OCI-M1 (cell line): ENCODE data around the gene UIMC1.

ENCODE experiments used
- DNase-seq: peaks from one replicate; lab custom pipeline; 2025; lab: John Stamatoyannopoulos, UW

The UIMC1 gene

DNA sequence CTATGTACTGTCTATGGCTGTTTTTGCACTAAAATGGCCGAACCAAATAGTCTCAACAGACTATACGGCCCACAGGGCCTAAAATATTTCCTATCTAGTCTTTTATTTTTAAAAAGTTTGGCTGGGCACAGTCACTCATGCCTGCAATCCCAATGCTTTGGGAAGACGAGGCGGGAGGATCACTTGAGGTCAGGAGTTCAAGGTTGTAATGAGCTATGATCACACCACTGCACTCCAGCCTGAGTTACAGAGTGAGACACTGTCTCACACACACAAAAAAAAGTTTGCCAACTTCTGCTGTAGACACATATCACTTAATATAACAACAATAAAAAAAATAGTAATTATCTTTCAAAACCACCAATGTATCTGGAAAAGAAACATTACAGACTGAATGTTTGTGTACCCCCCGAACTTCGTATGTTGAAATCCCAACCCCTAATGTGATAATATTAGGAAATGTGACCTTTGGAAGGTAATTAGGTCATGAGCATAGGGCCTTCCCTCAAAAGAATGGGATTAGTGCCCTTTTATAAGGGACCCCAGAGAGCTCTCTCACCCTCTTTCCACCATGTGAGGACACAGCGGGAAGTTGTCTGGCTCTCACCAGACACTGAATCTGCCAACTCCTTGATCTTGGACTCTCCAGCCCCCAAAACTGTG, 53.9 kb downstream of the UIMC1 start:
- DNase-seq: no peak

DNA sequence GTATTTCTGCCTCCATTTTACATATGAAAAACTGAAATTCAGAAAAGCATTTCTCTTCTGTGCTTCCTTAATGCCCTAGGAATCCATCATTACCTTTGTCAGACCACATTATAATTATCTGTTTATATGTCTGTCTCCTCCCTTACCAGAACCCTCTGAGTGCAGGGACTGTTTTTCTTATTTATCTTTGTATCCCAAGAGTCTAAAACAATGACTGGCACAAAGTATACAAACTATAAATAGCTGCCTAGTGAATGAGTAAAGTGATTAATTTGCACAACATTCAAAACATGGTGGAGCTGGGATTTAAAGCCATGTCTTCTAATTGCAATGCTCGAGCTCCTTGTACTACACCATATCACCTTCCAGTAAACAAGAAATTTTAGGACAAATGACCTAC, 58.1 kb downstream of the UIMC1 start:
- no peak for DNase-seq

DNA sequence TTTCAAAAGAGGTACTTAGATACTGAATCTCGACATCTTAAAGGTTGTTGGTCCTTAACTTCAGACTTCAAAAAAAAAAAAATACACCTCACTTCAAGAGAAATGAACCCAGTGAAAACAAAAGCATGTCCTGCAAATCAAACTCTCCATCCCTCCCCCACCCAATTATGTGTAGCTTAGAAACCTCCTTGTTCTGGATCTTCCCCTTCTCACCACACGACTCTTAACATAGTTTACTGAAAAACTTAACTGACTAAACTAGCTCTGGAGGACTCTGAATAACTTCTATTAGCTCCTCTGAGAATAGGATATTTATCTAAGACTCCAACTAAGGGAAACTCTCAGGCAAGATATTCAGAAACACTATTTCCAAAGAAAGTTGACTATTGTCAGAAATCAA, 58.7 kb downstream of the UIMC1 start:
- no peak for DNase-seq

DNA sequence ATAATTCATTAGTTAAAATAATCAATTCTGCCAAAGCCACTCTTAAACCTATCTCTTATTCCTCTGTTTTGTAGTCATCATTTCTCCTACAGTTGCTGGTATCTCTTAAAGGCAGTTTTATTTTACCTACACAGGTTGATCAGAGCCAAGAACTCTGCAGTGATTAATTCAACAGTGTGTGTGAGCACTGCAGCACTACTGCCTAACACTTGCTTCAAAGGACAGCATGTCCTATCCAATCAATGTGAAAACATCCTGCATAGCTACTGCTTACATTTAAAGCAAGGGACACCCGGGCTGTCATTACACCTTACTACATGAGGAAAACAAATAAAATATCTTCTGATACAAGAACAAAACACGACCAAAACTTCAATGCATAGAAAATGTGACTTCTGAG, 62.3 kb downstream of the UIMC1 start:
- no peak for DNase-seq

DNA sequence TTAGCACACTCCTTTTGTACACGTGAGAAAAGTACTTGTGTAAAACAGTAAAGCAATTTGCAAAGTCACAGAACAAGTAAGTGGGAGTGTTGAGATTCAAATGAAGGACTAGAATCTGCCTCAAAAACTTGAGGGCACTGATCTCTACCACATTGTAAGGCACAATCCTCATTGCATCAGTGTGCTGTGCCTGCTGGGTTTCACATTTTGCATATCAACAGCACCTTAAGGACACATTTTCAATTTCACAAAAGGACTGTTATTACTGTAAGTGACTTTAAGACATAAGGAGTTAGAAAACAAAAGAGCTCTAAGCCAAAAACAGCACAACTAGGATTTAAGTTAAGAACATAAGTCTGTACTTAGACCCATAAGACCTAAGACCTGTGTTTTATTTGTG, 62.8 kb downstream of the UIMC1 start:
- peak; percentile 4 for DNase-seq

- DNase-seq: no peak
Observed at GRCh38 chr5:176941951-176942350, 64.6 kb downstream of the UIMC1 start.

DNA sequence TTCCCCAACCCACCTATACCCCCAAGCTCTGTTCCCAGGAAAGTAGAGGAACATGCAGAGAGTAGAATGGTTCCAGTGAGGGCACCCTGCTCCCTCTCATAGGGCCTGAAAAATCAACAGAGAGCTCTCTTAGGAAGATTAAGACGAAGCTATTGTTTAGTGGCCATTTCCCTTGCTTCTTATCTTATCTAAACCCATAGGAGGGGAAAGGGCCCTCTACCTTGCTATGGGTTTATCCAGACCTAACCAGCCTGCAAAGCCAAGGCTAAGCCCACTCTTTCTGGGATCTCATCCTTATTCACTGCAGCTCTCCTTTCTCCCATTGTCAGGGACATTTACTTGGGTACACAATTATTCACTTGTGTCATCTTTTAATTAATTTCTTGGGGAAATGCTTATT, 68.1 kb downstream of the UIMC1 start:
- DNase-seq: no peak

GRCh38 chr5:176935017-176935416, 71.6 kb downstream of the UIMC1 start:
- DNase-seq: no peak

DNA sequence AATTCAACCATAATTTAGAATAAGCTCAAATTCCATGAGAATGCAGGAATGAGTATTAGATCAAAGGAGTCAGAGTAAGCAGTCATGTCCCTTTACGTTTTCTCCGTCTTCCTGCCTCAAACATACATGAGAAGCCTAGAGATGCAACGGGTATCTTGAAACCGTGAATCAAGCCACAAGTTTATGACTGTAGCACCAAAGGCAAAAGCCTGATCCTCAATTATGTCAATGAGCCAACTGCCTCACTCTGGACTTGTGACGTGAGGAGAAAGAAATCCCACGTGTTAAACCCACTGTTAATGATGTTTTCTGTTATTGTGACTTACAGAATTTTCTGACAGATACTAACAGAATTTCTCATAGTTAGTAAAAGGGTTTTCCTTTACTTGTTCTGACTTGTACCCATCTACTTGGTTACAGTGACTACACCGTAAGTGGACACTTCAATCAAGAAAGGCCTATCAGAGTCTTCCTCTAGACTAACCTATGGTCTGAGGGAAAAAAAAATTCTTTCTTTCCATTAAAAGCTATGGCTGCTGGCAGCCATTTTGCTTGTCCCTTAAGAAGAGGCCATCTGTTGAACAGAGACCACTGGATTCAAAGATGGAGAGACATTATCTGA, 72.2 kb downstream of the UIMC1 start:
- no peak for DNase-seq

- peak; percentile 9 for DNase-seq
Observed at GRCh38 chr5:176929654-176930053, 76.9 kb downstream of the UIMC1 start.

DNA sequence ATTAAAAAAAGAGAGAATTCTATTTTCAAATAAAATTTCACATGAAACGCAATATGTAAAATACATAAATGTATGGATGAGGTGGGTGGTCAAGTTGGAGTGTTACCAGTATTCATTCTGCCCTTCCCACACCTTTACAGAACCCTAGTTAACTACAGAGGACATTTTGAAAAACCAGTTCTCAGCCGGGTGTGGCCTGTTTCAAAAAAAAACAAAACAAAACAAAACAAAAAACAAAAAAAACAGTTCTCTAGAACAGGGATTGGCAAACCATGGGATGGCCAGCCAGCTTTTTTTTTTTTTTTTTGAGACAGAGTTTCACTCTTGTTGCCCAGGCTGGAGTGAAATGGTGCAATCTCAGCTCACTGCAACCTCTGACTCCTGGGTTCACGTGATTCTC, 79.0 kb downstream of the UIMC1 start:
- DNase-seq: no peak

DNA sequence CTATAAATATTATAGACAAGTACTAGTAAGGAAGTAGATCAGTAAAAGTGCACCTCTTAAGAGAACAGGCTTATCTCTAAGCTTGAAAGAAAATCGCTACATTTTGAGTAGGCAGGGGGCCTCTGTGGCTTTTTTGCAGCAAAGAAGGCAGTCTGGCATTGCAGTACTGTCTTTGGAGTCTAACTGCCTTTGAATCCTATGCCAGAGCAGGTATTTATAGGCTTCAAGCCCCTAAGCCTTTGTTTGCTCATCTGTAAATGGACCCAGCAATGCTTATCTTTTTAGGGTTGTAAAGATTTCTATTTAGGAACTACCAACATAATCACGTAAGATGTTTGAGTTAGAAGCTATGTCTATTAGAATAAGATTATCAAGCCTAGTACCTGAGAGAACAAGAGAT, 83.8 kb downstream of the UIMC1 start:
- DNase-seq: no peak

DNA sequence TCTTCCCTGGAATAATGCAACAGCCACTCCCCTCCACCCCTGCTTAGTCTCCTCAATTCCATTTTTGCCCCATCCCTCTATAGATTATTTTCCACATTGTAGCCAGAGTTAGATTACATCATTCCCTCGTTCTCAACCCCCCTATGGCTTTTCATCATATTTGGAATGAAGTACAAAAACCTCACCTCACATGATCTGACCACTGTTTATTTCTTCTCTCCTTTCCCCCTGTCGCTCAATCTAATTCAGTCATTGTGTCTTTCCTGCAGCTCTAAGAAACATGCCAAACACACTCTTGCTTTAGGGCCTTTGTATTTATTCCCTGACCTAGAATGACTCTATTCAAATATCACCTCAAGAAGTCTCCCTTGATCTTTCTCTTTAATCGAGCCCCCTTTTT, 84.9 kb downstream of the UIMC1 start:
- no peak for DNase-seq

- no peak for DNase-seq
Observed at GRCh38 chr5:176918613-176919012, 88.0 kb downstream of the UIMC1 start.

DNA sequence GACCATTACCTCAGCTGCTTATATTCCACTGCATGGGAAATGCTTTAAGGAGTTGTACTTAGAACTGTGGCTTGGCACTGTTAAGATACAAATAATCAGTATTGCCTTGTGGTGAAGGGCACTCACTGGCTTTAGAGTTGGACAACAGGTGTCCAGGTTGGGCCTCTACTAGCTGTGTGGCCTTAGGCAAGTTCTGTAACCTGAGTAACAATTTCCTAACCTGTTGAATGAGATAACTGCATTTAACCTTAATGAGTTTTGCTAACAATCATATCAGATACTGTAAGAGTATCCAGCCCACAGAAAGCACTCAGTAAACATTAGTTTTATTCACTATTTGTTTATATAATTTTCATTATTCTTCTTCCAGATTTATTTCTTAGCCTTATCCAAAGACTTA, 90.2 kb downstream of the UIMC1 start:
- DNase-seq: no peak

DNA sequence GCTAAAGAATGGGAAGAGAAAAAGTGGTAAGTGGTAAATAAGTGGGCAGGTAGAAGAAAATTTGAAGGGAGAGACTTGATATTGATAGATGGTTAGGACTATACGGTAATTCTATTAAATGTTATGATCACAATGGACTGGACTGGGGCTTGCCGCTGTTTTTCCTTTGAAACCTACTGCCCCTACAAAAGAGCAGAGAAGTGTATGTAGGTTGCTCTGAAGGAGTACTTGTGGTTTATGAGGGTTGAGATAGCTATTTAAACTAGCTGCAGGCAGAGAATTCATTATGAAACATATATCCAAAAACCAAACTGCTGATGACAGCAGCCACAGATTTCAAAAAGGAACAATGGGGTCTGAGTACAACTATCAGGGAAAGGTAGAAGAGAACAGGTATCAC, 90.7 kb downstream of the UIMC1 start:
- no peak for DNase-seq

DNA sequence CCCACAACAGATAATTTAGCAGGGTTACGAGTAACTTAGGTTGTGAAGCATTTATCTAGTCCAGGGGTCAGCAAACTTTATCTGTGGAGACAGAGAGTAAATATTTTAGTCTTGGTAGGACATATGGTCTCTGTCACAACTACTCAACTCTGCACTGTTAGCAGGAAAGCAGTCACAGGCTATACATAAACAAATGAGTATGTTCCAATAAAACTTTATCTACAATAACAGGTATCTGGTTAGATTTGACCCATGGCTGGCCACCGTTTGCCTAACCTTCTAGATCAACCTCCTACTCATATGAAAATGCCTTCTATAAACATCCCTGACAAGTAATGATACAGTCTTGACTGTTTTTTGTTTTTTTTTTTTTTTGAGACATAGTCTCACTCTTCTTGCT, 94.5 kb downstream of the UIMC1 start:
- DNase-seq: no peak

DNA sequence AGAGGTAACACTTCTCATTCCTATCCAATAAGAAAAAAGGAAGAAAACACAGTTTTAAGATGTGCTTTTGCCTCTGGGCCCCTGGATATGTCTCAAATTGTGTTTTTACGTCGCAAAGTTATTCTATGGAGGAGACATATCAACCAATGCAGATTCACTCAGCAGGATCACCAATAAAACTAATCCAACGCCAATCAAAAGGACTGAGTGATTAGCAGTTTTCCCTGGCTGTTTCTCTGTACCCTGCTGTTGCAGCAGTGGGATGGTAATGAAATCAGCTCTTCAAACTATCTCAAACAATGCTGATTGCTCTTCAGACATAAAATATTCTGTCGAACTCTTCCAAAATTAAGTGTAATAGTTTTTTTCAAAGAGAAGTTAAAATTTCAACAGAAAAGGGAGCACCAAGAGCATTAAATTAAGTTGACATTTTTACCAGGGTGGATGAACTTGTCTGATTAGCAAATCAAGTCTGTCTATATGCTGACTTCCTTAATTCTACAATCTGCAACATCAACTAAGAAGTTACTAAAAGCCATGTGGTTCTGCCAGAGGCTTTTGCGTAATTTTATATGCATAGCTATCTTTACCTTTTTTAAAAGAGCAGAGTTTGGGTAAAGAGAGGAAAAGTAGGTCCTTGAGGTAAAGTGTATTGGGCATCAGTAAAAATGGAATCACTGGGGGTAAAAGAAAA, 97.8 kb downstream of the UIMC1 start:
- DNase-seq: no peak

GRCh38 chr5:176906796-176907195, 99.8 kb downstream of the UIMC1 start:
- no peak for DNase-seq

DNA sequence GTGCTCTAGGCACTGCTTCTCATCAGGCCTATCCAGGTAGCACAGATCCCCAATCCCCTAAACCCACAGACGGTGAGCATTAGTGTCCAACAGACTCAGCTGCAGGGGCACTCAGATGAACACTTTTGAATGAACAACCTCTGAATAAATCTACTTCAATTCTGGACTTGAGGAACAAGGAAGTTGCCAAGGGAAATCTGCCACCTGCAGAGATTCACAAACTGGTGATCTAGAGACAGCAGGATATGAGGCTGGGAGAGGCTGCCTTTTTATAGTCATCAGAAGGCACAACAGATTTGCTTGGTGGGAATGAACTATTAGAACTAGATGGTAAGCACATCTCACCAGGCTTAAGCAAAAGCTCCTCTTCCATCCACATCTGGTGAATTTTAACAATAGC, 100.5 kb downstream of the UIMC1 start:
- no peak for DNase-seq

DNA sequence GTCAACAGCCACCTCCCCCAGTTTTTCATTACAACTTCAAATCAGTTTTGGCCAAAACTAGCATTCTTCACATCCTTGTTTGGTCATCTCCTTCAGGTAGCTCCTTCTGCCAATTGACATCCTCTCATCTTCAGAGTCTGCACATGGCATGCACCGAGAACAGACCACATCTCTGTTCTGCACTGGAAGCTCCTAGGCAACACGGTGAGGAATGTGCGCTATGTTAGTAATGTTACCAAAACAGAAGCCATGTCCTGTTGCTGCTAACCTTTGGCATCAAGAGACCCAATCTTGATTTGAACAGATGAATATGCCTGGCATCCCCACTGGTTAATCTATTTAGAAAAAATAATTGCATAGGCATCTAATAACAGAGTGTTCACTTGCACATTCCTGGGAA, 102.3 kb downstream of the UIMC1 start:
- no peak for DNase-seq

DNA sequence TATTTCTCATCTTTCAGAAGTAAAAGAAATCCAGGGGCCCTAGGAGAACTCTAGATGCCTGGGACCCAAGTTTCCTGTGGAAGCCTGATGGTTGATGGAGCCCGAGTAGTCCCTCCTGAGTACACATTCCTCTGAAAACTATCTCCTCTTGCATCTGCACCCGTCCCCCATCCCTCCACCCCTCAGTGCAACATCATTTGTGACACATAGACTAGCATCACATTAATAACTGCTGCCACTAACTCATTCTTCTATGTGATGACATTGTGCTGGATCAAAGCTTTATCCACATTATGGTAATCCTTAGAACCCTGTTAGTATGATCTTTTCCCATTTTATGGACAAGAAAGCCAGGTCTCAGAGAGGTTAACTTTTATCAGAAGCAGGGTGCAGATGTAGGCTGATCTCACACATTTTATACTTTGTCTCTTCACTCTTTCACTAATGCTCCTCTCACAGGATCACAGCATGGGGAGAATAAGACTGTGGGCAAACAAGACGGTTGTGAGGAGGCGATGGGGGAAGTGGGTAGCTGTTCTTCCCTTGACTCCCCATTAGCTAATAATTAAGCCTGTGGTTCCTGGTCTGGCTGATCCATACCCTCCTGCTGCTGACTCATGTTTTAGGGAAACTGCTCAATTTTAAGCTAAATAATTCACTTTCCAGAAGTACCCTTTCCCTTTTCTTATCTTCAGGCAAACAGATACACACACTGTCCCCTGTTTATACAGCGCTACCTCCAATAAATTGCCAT, 103.5 kb downstream of the UIMC1 start:
- DNase-seq: no peak
